Small intestine (tissue), 7 donors: Measurements from ENCODE around the gene B9D2. TPM values are rescaled to one million over a fixed set of nuclear protein-coding genes. Genes with fewer than 3 reads are reported as not detected.

ENCODE experiments used
- DNase-seq, 2 donors: peaks; one replicate each; pipeline versions ENCODE4 v3.0.0 to v3.0.0-alpha.2; 2013
- FAIRE-seq: peaks from 2 replicates; lab custom pipeline; 2012; peaks lifted over from hg19 to GRCh38; lab: Jason Lieb, UNC
- H3K27ac ChIP-seq, 3 donors: one replicate each; pipeline ENCODE4 v1.5.1; 2013; ENCODE audit warnings: low read length in 2 of 3, mild to moderate bottlenecking in 2 of 3, control low read depth in 1 of 3, inconsistent platforms in 1 of 3, low read depth in 1 of 3, moderate library complexity in 1 of 3
- H3K27me3 ChIP-seq, 3 donors: one replicate each; pipeline ENCODE4 v1.6.1; 2013; ENCODE audit warnings: low read length in 3 of 3, inconsistent platforms in 1 of 3; ENCODE audit not compliant: control insufficient read depth in 3 of 3, insufficient read depth in 3 of 3
- H3K36me3 ChIP-seq, 3 donors: one replicate each; pipeline ENCODE4 v1.6.1; 2013; ENCODE audit warnings: low read length in 3 of 3, inconsistent platforms in 1 of 3, low read depth in 1 of 3, mild to moderate bottlenecking in 1 of 3, moderate library complexity in 1 of 3; ENCODE audit not compliant: control insufficient read depth in 3 of 3, insufficient read depth in 2 of 3
- H3K4me1 ChIP-seq, 3 donors: one replicate each; pipeline ENCODE4 v1.6.1; 2013; ENCODE audit warnings: low read length in 2 of 3, inconsistent platforms in 1 of 3, low read depth in 1 of 3, mild to moderate bottlenecking in 1 of 3, moderate library complexity in 1 of 3; ENCODE audit not compliant: control insufficient read depth in 3 of 3, insufficient read depth in 2 of 3
- H3K4me3 ChIP-seq, 3 donors: one replicate each; pipeline ENCODE4 v1.5.1; 2013; ENCODE audit warnings: low read length in 3 of 3, control low read depth in 1 of 3, inconsistent platforms in 1 of 3, low read depth in 1 of 3, mild to moderate bottlenecking in 1 of 3, moderate library complexity in 1 of 3
- H3K9me3 ChIP-seq, 2 donors: one replicate each; pipeline ENCODE4 v1.6.1; 2013; ENCODE audit warnings: low read depth in 1 of 2, low read length in 1 of 2; ENCODE audit not compliant: control insufficient read depth in 2 of 2, insufficient read depth in 1 of 2
- WGBS, 3 donors: extraction: QIAGEN DNeasy Blood & Tissue Kit; methylation state at CpG; one replicate each; pipeline ENCODE4 v1.1.7; 2013; 5-methylcytosine and 5-hydroxymethylcytosine counted together
- polyA plus RNA-seq, 4 donors: library from polyadenylated mRNA; stranded (reverse) in 3 of 4; unstranded in 1 of 4; fragments of 200-250 nt in 3 of 4; fragments of 120-200 nt in 1 of 4; gene quantifications; one replicate each; pipeline versions ENCODE4 v1.2.1 to v1.2.3, GENCODE V29; 2013
- donor health status: healthy with polysubstance abuse.
- donor health status: control.
- donor health status: control.
- donor health status: Bipolar disorder and iron deficiency.
- donor health status: healthy.

B9D2 gene
- polyA plus RNA-seq, 4 donors = 4.7 to 9.8 (median 5.9) TPM

DNA sequence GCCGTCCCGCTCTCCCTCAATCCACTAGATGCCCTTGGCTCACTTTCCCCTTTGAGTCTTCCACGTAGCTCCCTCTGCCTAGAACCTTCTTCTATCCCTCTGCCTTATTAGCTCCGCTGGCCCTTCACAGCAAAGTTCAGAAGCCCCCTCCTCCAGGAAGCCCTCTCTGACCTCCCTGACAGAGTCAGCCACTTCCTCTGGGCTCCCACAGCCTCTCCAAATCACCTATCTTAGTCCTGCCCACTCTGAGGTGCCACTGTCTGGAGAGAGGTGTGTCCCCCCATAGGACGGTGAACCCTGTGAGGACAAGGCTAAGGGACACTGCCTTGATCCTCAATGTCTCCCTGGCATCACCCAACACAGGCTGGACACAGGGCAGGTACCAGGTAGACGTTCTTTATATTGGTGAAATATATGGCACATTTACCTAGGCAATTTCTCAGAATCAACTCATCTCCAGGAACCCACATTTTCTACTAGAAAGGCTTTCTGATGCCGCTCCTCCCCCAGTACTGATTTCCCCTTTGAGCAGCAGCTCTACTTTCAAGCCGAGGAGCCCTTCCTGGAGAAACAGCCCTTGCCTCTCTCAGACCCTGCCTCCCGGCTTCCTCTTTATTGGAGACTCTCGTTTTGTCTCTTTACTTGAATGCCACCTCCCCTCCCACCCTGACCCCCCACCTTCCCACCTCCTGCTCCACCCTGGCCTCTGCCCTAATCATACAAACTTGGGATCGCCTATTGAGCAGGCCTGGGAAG, 6.8 kb downstream of the B9D2 start:
- peaks cover 0 to 15% (median 0%) of the 10 kb centered on the region in 3 donors for H3K4me1 ChIP-seq
- H3K27ac ChIP-seq = no peak overlapping the region

DNA sequence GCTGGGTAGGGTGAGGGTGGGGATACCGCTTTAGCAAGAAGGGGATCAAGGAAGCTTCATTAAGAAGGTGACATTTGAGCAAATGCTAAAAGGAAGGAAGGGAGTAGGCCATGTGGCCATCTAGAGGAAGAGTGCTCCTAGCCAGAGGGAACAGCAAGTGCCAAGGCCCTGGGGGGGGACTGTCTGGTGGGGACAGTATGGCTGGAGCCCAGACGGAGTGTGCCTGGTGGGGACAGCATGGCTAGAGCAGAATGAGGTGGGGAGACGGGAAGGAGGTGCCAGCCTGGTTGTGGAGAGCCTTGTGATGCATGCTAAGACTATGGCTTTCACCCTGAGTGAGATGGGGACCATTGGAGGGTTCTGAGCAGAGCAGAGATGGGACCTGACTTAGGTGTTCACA, 8.1 kb downstream of the B9D2 start:
- Histone ChIP-seq H3K4me1 (peaks cover 0 to 27% (median 0%) of the 10 kb centered on the region in 3 donors), H3K9me3 (no peaks in the 10 kb centered on the region), H3K27ac (no peak overlapping the region), H3K4me3 (no peak overlapping the region), H3K27me3 (peaks cover 0 to 34% (median 0%) of the 10 kb centered on the region in 3 donors), H3K36me3 (peaks cover 0 to 10% (median 0%) of the 10 kb centered on the region in 3 donors)
- no peak for DNase-seq
- no peak for FAIRE-seq
- whole genome bisulfite sequencing, 3 donors = 75 to 88% (median 83%) methylated on average over 3 of the region's 3 CpGs

More for the DNA sequence above, 6.8 kb downstream of the B9D2 start:
- 73 to 89% (median 79%) methylated on average over 11 of the region's 11 CpGs for WGBS, 3 donors
- Histone ChIP-seq H3K9me3 (no peaks in the 10 kb centered on the region), H3K36me3 (peaks cover 0 to 10% (median 0%) of the 10 kb centered on the region in 3 donors), H3K27me3 (peaks cover 0 to 20% (median 0%) of the 10 kb centered on the region in 3 donors), H3K4me3 (no peak overlapping the region)
- DNase-seq = no peak
- no peak for FAIRE-seq

GRCh38 chr19:41355035-41355434, 8.9 kb downstream of the B9D2 start:
- 86 to 97% (median 90%) methylated on average over 1 of the region's 1 CpG for WGBS, 3 donors
- Histone ChIP-seq H3K36me3 (peaks cover 0 to 10% (median 0%) of the 10 kb centered on the region in 3 donors), H3K4me1 (peaks cover 0 to 31% (median 0%) of the 10 kb centered on the region in 3 donors), H3K27me3 (peaks cover 0 to 42% (median 0%) of the 10 kb centered on the region in 3 donors), H3K9me3 (no peaks in the 10 kb centered on the region), H3K4me3 (no peak overlapping the region), H3K27ac (no peak overlapping the region)
- no peak for DNase-seq
- FAIRE-seq = no peak

GRCh38 chr19:41354343-41354953, 9.5 kb downstream of the B9D2 start:
- DNase-seq (no peak), FAIRE-seq (no peak)
- 87 to 91% (median 89%) methylated on average over 23 of the region's 23 CpGs for WGBS, 3 donors
- H3K27me3 ChIP-seq = peaks cover 0 to 48% (median 0%) of the 10 kb centered on the region in 3 donors
- H3K27ac ChIP-seq = peak overlapping the region in 1 of 3 donors; percentile 57
- no peaks in the 10 kb centered on the region for H3K9me3 ChIP-seq
- H3K4me1 ChIP-seq = peaks cover 0 to 31% (median 0%) of the 10 kb centered on the region in 3 donors
- H3K36me3 ChIP-seq = peaks cover 0 to 10% (median 0%) of the 10 kb centered on the region in 3 donors
- H3K4me3 ChIP-seq = peak overlapping the region in 1 of 3 donors; percentile 55

GRCh38 chr19:41353466-41354342, 10.2 kb downstream of the B9D2 start, which contains the start of gene TGFB1:
Gene TGFB1, minus strand, starts transcription at chr19:41353922. Its CDS starts 878 bp downstream, at chr19:41353044.
- H3K4me3 ChIP-seq = peak within 1 kb of the TSS; percentile 55 to 69 (median 69)
- 1% methylated on average over 31 to 78 of the region's 78 CpGs for WGBS, 3 donors
- peak within 1 kb of the TSS in 1 of 3 donors; percentile 57 for H3K27ac ChIP-seq

GRCh38 chr19:41352609-41353465, 11.1 kb downstream of the B9D2 start:
- FAIRE-seq = no peak
- peak overlapping the region in 1 of 3 donors; percentile 39 for H3K27ac ChIP-seq

More at GRCh38 chr19:41353466-41354342, 10.2 kb downstream of the B9D2 start, which contains the start of gene TGFB1:
- H3K36me3 ChIP-seq = peaks cover 0 to 10% (median 0%) of the 10 kb centered on the region in 3 donors
- peak; percentile 68 to 84 for DNase-seq
- peaks cover 0 to 31% (median 2%) of the 10 kb centered on the region in 3 donors for H3K4me1 ChIP-seq
- FAIRE-seq = no peak
- H3K27me3 ChIP-seq = peaks cover 0 to 52% (median 0%) of the 10 kb centered on the region in 3 donors
- H3K9me3 ChIP-seq = no peaks in the 10 kb centered on the region

DNA sequence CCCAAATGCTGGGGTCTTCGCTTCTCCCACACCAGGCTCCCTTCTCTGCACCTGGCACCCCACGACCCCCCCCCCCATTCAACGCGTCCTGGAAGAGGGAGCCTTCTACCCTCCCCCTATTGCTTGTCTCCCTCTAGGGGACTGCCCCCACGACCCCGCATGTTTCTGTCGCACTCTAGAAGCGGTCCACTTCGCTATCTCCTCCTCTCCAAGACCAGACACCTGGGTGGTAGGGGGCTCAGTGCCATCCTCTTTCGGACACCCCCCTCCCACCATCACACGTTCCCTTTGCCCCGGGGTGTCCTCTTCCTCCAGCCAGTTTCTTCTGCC, 11.7 kb downstream of the B9D2 start:
- H3K36me3 ChIP-seq = peaks cover 0 to 10% (median 0%) of the 10 kb centered on the region in 3 donors
- peak overlapping the region; percentile 55 to 69 (median 69) for H3K4me3 ChIP-seq
- DNase-seq (peak in 1 of 2 donors; percentile 18), FAIRE-seq (no peak)
- H3K27me3 ChIP-seq = peaks cover 0 to 52% (median 0%) of the 10 kb centered on the region in 3 donors
- 0 to 1% (median 1%) methylated on average over 12 of the region's 12 CpGs for WGBS, 3 donors
- peaks cover 0 to 31% (median 2%) of the 10 kb centered on the region in 3 donors for H3K4me1 ChIP-seq
- H3K9me3 ChIP-seq = no peaks in the 10 kb centered on the region
- H3K27ac ChIP-seq = peak overlapping the region in 1 of 3 donors; percentile 39

More at GRCh38 chr19:41352609-41353465, 11.1 kb downstream of the B9D2 start:
- H3K36me3 ChIP-seq = peaks cover 0 to 13% (median 0%) of the 10 kb centered on the region in 3 donors
- 0 to 1% (median 1%) methylated on average over 57 to 71 of the region's 71 CpGs for WGBS, 3 donors
- peaks cover 0 to 52% (median 0%) of the 10 kb centered on the region in 3 donors for H3K27me3 ChIP-seq
- H3K4me1 ChIP-seq = peaks cover 0 to 31% (median 2%) of the 10 kb centered on the region in 3 donors
- peak overlapping the region; percentile 55 to 69 (median 69) for H3K4me3 ChIP-seq
- H3K9me3 ChIP-seq = no peaks in the 10 kb centered on the region
- DNase-seq = peak; percentile 32 to 60
